ENCODE data around the gene PER3.

PER3 gene

DNA sequence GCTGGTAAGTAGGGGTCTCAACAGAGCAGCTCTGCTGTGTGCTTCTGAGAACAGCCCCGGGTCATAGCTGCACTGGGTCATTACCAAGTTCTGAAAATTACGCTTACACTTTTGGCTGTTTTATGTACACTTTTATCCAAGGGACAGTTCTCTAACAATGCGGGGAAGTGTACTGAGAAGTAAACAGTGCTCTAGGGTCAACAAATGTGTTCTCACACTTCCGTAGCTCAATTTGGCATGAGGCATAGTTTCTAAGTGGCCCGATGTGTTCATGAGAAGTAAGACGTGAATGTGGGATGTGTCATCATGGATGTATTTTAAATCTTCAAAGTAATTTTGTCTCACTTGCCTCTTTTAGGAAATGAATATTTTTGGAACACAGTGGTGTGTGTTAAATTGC lies 23.8 kb upstream of the PER3 start:
- H3K9me2 ChIP-seq (replicated peaks; ENCODE audit: insufficient read depth, low read length), result no peaks in the 10 kb centered on the region
- H3K9ac ChIP-seq (ENCODE audit: low read length), result no peak overlapping the region
- no peaks in the 10 kb centered on the region for H3K79me2 ChIP-seq (ENCODE audit: low read length)
- no peak for DNase-seq
- H3K4me1 ChIP-seq (ENCODE audit: low read length), result no peaks in the 10 kb centered on the region
- H3K4me2 ChIP-seq (ENCODE audit: low read depth, low read length), result no peak overlapping the region
- H3K27me3 ChIP-seq (replicated peaks; ENCODE audit: insufficient read depth, low read length), result peaks cover 96% of the 10 kb centered on the region
- no peaks in the 10 kb centered on the region for H3K36me3 ChIP-seq (replicated peaks; ENCODE audit: insufficient read depth, low read length)
- TF ChIP-seq EZH2phosphoT487 (IDR thresholded peaks at IDR 0.05; ENCODE audit: low read length) (no peak), EZH2 (optimal IDR thresholded peaks at IDR 0.05; ENCODE audit: low read depth, low read length) (no peak)
- H4K20me1 ChIP-seq (ENCODE audit: insufficient read depth, low read length), result no peaks in the 10 kb centered on the region
- no peak overlapping the region for H3K27ac ChIP-seq (ENCODE audit: low read length)
- no peak overlapping the region for H3K4me3 ChIP-seq (ENCODE audit: low read length)
- no peaks in the 10 kb centered on the region for H3F3A ChIP-seq (ENCODE audit: insufficient read depth, low read length)
- no peaks in the 10 kb centered on the region for H3K9me3 ChIP-seq (replicated peaks; ENCODE audit: insufficient read depth, low read length)
- H2AFZ ChIP-seq (ENCODE audit: low read length), result no peak overlapping the region

DNA sequence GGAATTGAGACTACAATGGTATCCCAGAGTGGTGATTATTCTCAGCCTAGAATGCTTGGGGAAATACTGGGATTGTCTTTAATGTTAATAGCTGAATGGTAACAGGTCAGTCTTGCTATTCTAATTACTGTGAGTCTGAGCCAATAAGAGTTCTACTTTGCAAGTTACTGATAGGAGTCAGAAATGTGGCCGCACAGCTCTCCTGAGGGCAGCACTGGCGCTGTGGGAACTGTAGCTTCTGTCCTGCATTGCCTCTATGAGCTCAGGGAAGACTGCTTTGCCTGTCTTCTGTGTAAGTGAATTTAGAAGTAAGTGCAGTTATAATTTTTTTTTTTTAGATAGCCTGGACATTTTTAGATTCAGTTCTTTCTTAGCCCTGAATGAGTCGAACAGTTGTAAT lies 23.0 kb upstream of the PER3 start:
- no peaks in the 10 kb centered on the region for H3K36me3 ChIP-seq (replicated peaks; ENCODE audit: insufficient read depth, low read length)
- H2AFZ ChIP-seq (ENCODE audit: low read length), result no peak overlapping the region
- H3K9ac ChIP-seq (ENCODE audit: low read length), result no peak overlapping the region
- DNase-seq, result no peak
- H3K27ac ChIP-seq (ENCODE audit: low read length), result no peak overlapping the region
- no peaks in the 10 kb centered on the region for H3K4me1 ChIP-seq (ENCODE audit: low read length)
- H3K4me2 ChIP-seq (ENCODE audit: low read depth, low read length), result no peak overlapping the region
- no peaks in the 10 kb centered on the region for H3F3A ChIP-seq (ENCODE audit: insufficient read depth, low read length)
- no peak overlapping the region for H3K4me3 ChIP-seq (ENCODE audit: low read length)
- no peaks in the 10 kb centered on the region for H4K20me1 ChIP-seq (ENCODE audit: insufficient read depth, low read length)
- H3K79me2 ChIP-seq (ENCODE audit: low read length), result no peaks in the 10 kb centered on the region
- H3K27me3 ChIP-seq (replicated peaks; ENCODE audit: insufficient read depth, low read length), result peaks cover 95% of the 10 kb centered on the region
- no peaks in the 10 kb centered on the region for H3K9me2 ChIP-seq (replicated peaks; ENCODE audit: insufficient read depth, low read length)
- TF ChIP-seq, protein P1, sequence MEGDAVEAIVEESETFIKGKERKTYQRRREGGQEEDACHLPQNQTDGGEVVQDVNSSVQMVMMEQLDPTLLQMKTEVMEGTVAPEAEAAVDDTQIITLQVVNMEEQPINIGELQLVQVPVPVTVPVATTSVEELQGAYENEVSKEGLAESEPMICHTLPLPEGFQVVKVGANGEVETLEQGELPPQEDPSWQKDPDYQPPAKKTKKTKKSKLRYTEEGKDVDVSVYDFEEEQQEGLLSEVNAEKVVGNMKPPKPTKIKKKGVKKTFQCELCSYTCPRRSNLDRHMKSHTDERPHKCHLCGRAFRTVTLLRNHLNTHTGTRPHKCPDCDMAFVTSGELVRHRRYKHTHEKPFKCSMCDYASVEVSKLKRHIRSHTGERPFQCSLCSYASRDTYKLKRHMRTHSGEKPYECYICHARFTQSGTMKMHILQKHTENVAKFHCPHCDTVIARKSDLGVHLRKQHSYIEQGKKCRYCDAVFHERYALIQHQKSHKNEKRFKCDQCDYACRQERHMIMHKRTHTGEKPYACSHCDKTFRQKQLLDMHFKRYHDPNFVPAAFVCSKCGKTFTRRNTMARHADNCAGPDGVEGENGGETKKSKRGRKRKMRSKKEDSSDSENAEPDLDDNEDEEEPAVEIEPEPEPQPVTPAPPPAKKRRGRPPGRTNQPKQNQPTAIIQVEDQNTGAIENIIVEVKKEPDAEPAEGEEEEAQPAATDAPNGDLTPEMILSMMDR (IDR thresholded peaks at IDR 0.05; ENCODE audit: low read length), result no peak
- no peak for TF ChIP-seq EZH2phosphoT487 (IDR thresholded peaks at IDR 0.05; ENCODE audit: low read length)
- TF ChIP-seq EZH2 (optimal IDR thresholded peaks at IDR 0.05; ENCODE audit: low read depth, low read length), result no peak
- H3K9me3 ChIP-seq (replicated peaks; ENCODE audit: insufficient read depth, low read length), result no peaks in the 10 kb centered on the region

DNA sequence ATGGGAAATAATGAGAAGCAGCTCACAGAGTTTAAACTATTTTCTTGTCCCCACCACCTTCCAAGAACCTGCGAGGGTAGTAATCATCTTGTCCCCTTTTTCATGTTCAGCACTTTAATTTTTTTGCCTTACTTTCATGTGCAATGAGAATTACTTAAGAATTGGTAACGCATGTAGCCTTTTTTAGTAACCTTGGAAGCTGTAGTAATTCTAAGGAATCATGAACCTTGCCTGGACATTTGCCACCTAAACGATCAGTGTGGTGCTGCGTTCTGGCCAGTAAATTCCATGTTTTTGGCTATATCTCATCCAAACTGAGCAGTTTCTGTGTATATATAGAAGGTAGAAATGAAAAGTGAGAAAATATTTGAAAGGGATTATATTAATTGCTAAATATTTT lies 16.9 kb upstream of the PER3 start:
- TF ChIP-seq EZH2 (optimal IDR thresholded peaks at IDR 0.05; ENCODE audit: low read depth, low read length) (no peak), EZH2phosphoT487 (IDR thresholded peaks at IDR 0.05; ENCODE audit: low read length) (no peak)
- TF ChIP-seq, protein P1 (IDR thresholded peaks at IDR 0.05; ENCODE audit: low read length), result no peak
- Histone ChIP-seq H3K27ac (ENCODE audit: low read length) (no peak overlapping the region), H2AFZ (ENCODE audit: low read length) (no peak overlapping the region)

DNA sequence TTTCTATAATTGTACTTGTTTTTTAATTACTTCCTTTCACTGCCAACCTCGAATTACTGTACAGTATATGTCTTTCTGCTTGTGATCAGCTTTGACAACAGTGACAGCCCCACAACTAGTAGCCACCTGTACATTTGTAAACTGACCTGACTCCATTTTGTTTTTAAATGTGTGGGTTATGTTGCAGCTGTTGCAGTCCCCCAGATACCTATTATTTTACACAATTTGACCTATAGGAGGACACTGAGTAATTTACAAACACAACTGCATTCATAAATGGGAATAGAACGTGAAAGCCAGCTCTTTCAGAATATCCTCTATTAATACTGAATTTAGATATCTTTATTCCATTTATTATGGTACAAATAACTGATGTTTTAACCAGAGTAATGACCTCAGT lies 15.5 kb upstream of the PER3 start:
- Histone ChIP-seq H3K4me2 (ENCODE audit: low read depth, low read length) (no peak overlapping the region), H3K27me3 (replicated peaks; ENCODE audit: insufficient read depth, low read length) (peaks cover 70% of the 10 kb centered on the region), H3K4me3 (ENCODE audit: low read length) (no peak overlapping the region), H3K9ac (ENCODE audit: low read length) (no peak overlapping the region), H3K4me1 (ENCODE audit: low read length) (peaks cover 5% of the 10 kb centered on the region; the same call in 1 of the 2 replicates), H3K9me3 (replicated peaks; ENCODE audit: insufficient read depth, low read length) (no peaks in the 10 kb centered on the region), H3K79me2 (ENCODE audit: low read length) (peaks cover 9% of the 10 kb centered on the region), H2AFZ (ENCODE audit: low read length) (no peak overlapping the region), H3K9me2 (replicated peaks; ENCODE audit: insufficient read depth, low read length) (no peaks in the 10 kb centered on the region), H3K27ac (ENCODE audit: low read length) (no peak overlapping the region), H4K20me1 (ENCODE audit: insufficient read depth, low read length) (no peaks in the 10 kb centered on the region), H3K36me3 (replicated peaks; ENCODE audit: insufficient read depth, low read length) (no peaks in the 10 kb centered on the region), H3F3A (ENCODE audit: insufficient read depth, low read length) (no peaks in the 10 kb centered on the region)
- TF ChIP-seq, protein P1 (IDR thresholded peaks at IDR 0.05; ENCODE audit: low read length), result no peak
- TF ChIP-seq EZH2phosphoT487 (IDR thresholded peaks at IDR 0.05; ENCODE audit: low read length) (no peak), EZH2 (optimal IDR thresholded peaks at IDR 0.05; ENCODE audit: low read depth, low read length) (no peak)
- no peak for DNase-seq

More for the DNA sequence above, 16.9 kb upstream of the PER3 start:
- Histone ChIP-seq H3K4me2 (ENCODE audit: low read depth, low read length) (no peak overlapping the region), H3F3A (ENCODE audit: insufficient read depth, low read length) (no peaks in the 10 kb centered on the region), H3K79me2 (ENCODE audit: low read length) (peaks cover 7% of the 10 kb centered on the region), H3K36me3 (replicated peaks; ENCODE audit: insufficient read depth, low read length) (no peaks in the 10 kb centered on the region), H3K9me2 (replicated peaks; ENCODE audit: insufficient read depth, low read length) (no peaks in the 10 kb centered on the region), H4K20me1 (ENCODE audit: insufficient read depth, low read length) (no peaks in the 10 kb centered on the region), H3K4me3 (ENCODE audit: low read length) (no peak overlapping the region), H3K4me1 (ENCODE audit: low read length) (peaks cover 4% of the 10 kb centered on the region; the same call in 1 of the 2 replicates), H3K9ac (ENCODE audit: low read length) (no peak overlapping the region), H3K27me3 (replicated peaks; ENCODE audit: insufficient read depth, low read length) (peaks cover 84% of the 10 kb centered on the region), H3K9me3 (replicated peaks; ENCODE audit: insufficient read depth, low read length) (no peaks in the 10 kb centered on the region)
- no peak for DNase-seq

Measured in MM.1S (cell line).